Lower lobe of right lung (tissue), 1 donor: ENCODE results near the gene SMAD9. TPM values are rescaled to one million over a fixed set of nuclear protein-coding genes. Genes with fewer than 3 reads are reported as not detected.

Source experiments
- total RNA-seq: library from RNA; stranded (reverse); fragmentation: NEBNext Ultra II Directional; extraction: Animal tissue kit (Norgen Biotek cat#: 25700); gene quantifications from one replicate; pipeline ENCODE4 v1.2.1, GENCODE V29; 2021
- donor health status: DM: no; HTN: yes; CAD: no; lungs with severe emphysema.

SMAD9 gene
- total RNA-seq, 1 donor from 2014 or later, result 17.6 TPM

Other genes with a start within 250 kb of the SMAD9 start
- gene SERTM1, start 246.2 kb downstream of the SMAD9 start, total RNA-seq, result 5.0 TPM
- gene RFXAP, start 101.0 kb downstream of the SMAD9 start, total RNA-seq, result 5.4 TPM
- gene ALG5, start 79.1 kb upstream of the SMAD9 start, total RNA-seq, result 30.6 TPM
- gene EXOSC8, start 80.5 kb upstream of the SMAD9 start, total RNA-seq, result 33.2 TPM
- 55.3 TPM for gene SUPT20H, start 139.4 kb upstream of the SMAD9 start, total RNA-seq
- gene CSNK1A1L, start 185.4 kb upstream of the SMAD9 start, total RNA-seq, result not detected